Motor neuron (in vitro differentiated cells): Measurements from ENCODE around the gene FAM111A. TPM values are rescaled to one million over a fixed set of nuclear protein-coding genes. Genes with fewer than 3 reads are reported as not detected.

Experiments
- ATAC-seq, 8 experiments: fragments of 200-7000 bp; cut with Tn5 transposase; replicated peaks in 6 of 8; 2 replicates each; pipeline ENCODE4 v1.8.0; 2021; ENCODE audit warnings: mild to moderate bottlenecking in 8 of 8, moderate library complexity in 8 of 8
- H3K27ac ChIP-seq, 2 donors: fragments of 250-450 bp; sonication (Bioruptor Pico); 2 replicates each; pipeline ENCODE4 v1.9.0; 2021; ENCODE audit warnings: antibody characterized with exemption in 2 of 2, mild to moderate bottlenecking in 2 of 2, moderate library complexity in 1 of 2
- H3K4me1 ChIP-seq, 2 donors: fragments of 250-450 bp; sonication (Bioruptor Pico); replicated peaks in 1 of 2; 2 replicates each; pipeline ENCODE4 v1.6.1; 2021; ENCODE audit warnings: antibody characterized with exemption in 2 of 2, mild to moderate bottlenecking in 2 of 2, moderate library complexity in 1 of 2
- H3K4me3 ChIP-seq, 5 donors: fragments of 250-450 bp; sonication (Bioruptor Pico); 2 replicates each; pipeline ENCODE4 v1.9.0; 2021; ENCODE audit warnings: antibody characterized with exemption in 5 of 5, mild to moderate bottlenecking in 5 of 5, moderate library complexity in 4 of 5
- WGBS, 10 experiments: fragments of 450-650 bp; shearing (Covaris generic); methylation state at CpG; one replicate each; pipeline ENCODE4 v1.0.0; 2022; 5-methylcytosine and 5-hydroxymethylcytosine counted together
- in situ Hi-C, 9 experiments: fragments of 400-800 bp; cut with MboI; loops; one replicate each; pipeline ENCODE4 v1.15.0; 2021; ENCODE audit warnings: low sequenced_read_pairs in 9 of 9, low pct_unique_long_range_greater_than_20kb in 2 of 9; ENCODE audit not compliant: unreplicated experiment in 9 of 9
- total RNA-seq, 8 experiments: library from RNA; unstranded; fragments of 300-600 nt; gene quantifications; 2 replicates each; pipeline versions ENCODE4 v1.2.3 to v1.2.4, GENCODE V29; 2022

Gene FAM111A
- total RNA-seq, 8 experiments from 2014 or later: 2.3 to 38.9 (median 15.4) TPM

- Histone ChIP-seq H3K27ac (no peak overlapping the region), H3K4me1 (peaks cover 0 to 15% of the 10 kb centered on the region in 2 donors), H3K4me3 (no peak overlapping the region)
- 57 to 100% (median 90%) methylated on average over 1 to 2 of the region's 2 CpGs; no CpG with 5 or more reads in 3 of the 10 experiments for WGBS, 10 experiments
- ATAC-seq: no peak
- in situ Hi-C loops: loop anchor here in 3 of 9 experiments (25.0 kb wide), 2 partner anchors 89 to 239 kb away; partner anchors contain the start of genes OR5A1 (in 2 of the 3) and OR5A2 (in 2 of the 3)
Observed at GRCh38 chr11:59198726-59199125, 56.1 kb downstream of the FAM111A start.

GRCh38 chr11:59199546-59200422 lies 57.1 kb downstream of the FAM111A start:
- WGBS, 10 experiments: 65 to 95% (median 83%) methylated on average over 3 to 13 of the region's 14 CpGs; no CpG with 5 or more reads in 1 of the 10 experiments
- in situ Hi-C loops: loop anchor here in 3 of 9 experiments (25.0 kb wide), 2 partner anchors 88 to 238 kb away; partner anchors contain the start of genes OR5A1 (in 2 of the 3) and OR5A2 (in 2 of the 3)
- Histone ChIP-seq H3K4me1 (peaks cover 0 to 15% of the 10 kb centered on the region in 2 donors), H3K27ac (no peak overlapping the region), H3K4me3 (no peak overlapping the region)
- ATAC-seq: no peak

- Histone ChIP-seq H3K4me3 (no peak overlapping the region), H3K4me1 (peaks cover 0 to 15% of the 10 kb centered on the region in 2 donors), H3K27ac (no peak overlapping the region)
- 38 to 100% (median 85%) methylated on average over 1 to 4 of the region's 4 CpGs; no CpG with 5 or more reads in 4 of the 10 experiments for WGBS, 10 experiments
- ATAC-seq: no peak
- in situ Hi-C loops: no loop called here
Observed at GRCh38 chr11:59200423-59200746, 57.7 kb downstream of the FAM111A start.

GRCh38 chr11:59201353-59201752 lies 58.7 kb downstream of the FAM111A start:
- no peak for ATAC-seq
- Histone ChIP-seq H3K4me1 (peaks cover 0 to 15% of the 10 kb centered on the region in 2 donors), H3K4me3 (no peak overlapping the region), H3K27ac (no peak overlapping the region)
- in situ Hi-C loops: no loop called here
- WGBS, 10 experiments: 79 to 100% (median 100%) methylated on average over 1 to 2 of the region's 3 CpGs; no CpG with 5 or more reads in 7 of the 10 experiments

Other genes starting within 250 kb of the FAM111A start
- 1 to 10 TPM in 5 of 8 experiments, under 1 TPM in 2, not detected in 1; 0.71 to 4.5 (median 1.7) TPM for gene GLYATL1, start 203.4 kb upstream of the FAM111A start, total RNA-seq
- not detected for gene GLYATL1B, start 56.5 kb upstream of the FAM111A start, total RNA-seq
- 10 to 100 TPM in 3 of 8 experiments, 1 to 10 TPM in 3, under 1 TPM in 2; 0.10 to 26.7 (median 1.4) TPM for gene FAM111B, start 35.6 kb upstream of the FAM111A start, total RNA-seq
- 100 to 1,000 TPM in 1 of 8 experiments, 10 to 100 TPM in 4, 1 to 10 TPM in 1, under 1 TPM in 2; 0.15 to 108 (median 41.7) TPM for gene DTX4, start 29.3 kb downstream of the FAM111A start, total RNA-seq
- gene MPEG1, start 70.1 kb downstream of the FAM111A start, total RNA-seq: 1 to 10 TPM in 2 of 8 experiments, under 1 TPM in 5, not detected in 1; 0.15 to 1.4 (median 0.90) TPM
- gene OR5AN1, start 216.0 kb downstream of the FAM111A start, total RNA-seq: under 1 TPM in 6 of 8 experiments, not detected in 2; under 0.01 to 0.43 (median 0.05) TPM